ENCODE measurements around the gene AP3S1.

DNA sequence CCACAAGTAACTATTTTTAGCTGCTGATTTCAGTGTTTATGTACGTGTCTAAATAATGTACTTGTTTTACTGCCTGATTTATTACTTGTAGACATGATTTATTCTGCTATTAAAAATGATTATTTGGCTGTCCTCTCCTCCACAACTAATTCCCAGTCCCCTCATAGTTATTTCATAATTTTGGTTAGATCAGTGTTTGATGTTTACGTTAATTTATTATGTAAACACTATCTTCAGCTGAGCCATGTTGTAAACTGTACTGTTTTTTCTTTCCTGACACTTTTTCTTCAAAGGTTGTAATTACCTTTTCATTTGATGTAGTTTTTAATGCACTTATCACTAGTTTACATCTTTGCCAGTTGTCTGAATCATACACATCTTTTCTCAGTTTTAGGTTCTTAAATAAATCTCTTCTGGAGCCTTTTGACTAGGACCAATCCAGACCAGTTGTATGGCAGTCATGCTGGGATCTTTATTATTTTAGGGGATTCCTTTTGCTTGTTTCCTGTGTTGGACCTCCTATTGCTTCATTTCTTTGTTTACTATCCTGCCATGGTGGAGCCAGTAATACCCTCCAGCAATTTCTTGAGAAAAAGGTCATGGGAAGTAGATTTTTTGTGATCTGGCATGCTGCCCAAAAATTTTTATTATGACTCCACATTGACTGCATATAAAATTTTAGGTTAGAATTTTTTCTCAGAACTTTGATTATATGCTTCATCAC is 16.1 kb downstream of the AP3S1 start:
- TF ChIP-seq, protein P1, sequence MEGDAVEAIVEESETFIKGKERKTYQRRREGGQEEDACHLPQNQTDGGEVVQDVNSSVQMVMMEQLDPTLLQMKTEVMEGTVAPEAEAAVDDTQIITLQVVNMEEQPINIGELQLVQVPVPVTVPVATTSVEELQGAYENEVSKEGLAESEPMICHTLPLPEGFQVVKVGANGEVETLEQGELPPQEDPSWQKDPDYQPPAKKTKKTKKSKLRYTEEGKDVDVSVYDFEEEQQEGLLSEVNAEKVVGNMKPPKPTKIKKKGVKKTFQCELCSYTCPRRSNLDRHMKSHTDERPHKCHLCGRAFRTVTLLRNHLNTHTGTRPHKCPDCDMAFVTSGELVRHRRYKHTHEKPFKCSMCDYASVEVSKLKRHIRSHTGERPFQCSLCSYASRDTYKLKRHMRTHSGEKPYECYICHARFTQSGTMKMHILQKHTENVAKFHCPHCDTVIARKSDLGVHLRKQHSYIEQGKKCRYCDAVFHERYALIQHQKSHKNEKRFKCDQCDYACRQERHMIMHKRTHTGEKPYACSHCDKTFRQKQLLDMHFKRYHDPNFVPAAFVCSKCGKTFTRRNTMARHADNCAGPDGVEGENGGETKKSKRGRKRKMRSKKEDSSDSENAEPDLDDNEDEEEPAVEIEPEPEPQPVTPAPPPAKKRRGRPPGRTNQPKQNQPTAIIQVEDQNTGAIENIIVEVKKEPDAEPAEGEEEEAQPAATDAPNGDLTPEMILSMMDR (IDR thresholded peaks at IDR 0.05): no peak
- TF ChIP-seq EP300 (IDR thresholded peaks at IDR 0.05) (no peak), TP53 (CRISPR knock-in tag; IDR thresholded peaks at IDR 0.05) (no peak)

Data from A549 (cell line).